Liver (tissue), 3 donors: ENCODE results near the gene CATSPERE.

Experiments used
- CTCF ChIP-seq: fragments of 150-350 bp; IDR thresholded peaks from 2 replicates; pipeline ENCODE4 v1.5.1; 2017; ENCODE audit warnings: improper control_type of control experiment, low read depth, low read length; ENCODE audit not compliant: missing input control
- GABPA ChIP-seq, 2 donors: IDR thresholded peaks in 1 of 2; conservative IDR thresholded peaks in 1 of 2; 2 replicates each; pipeline ENCODE4 v1.6.1; 2016; ENCODE audit warnings: antibody characterized with exemption in 2 of 2, mild to moderate bottlenecking in 1 of 2, moderate library complexity in 1 of 2
- MAX ChIP-seq: IDR thresholded peaks from 2 replicates; pipeline ENCODE4 v1.6.1; 2016; ENCODE audit warnings: antibody characterized with exemption
- RAD21 ChIP-seq, 2 donors: IDR thresholded peaks; 2 replicates each; pipeline ENCODE4 v1.6.1; 2016; ENCODE audit warnings: antibody characterized with exemption in 2 of 2, mild to moderate bottlenecking in 2 of 2
- REST ChIP-seq: IDR thresholded peaks from 2 replicates; pipeline ENCODE4 v1.6.1; 2016; ENCODE audit warnings: antibody characterized with exemption, mild to moderate bottlenecking
- SP1 ChIP-seq: IDR thresholded peaks from 2 replicates; pipeline ENCODE4 v1.6.1; 2018; ENCODE audit warnings: antibody characterized with exemption, mild to moderate bottlenecking
- TAF1 ChIP-seq: conservative IDR thresholded peaks from 2 replicates; pipeline ENCODE4 v1.6.1; 2016; ENCODE audit warnings: antibody characterized with exemption, mild to moderate bottlenecking
- YY1 ChIP-seq: IDR thresholded peaks from 2 replicates; pipeline ENCODE4 v1.6.1; 2016; ENCODE audit warnings: antibody characterized with exemption, mild to moderate bottlenecking
- TF ChIP-seq, protein P1 (sequence below): IDR thresholded peaks from 2 replicates; pipeline ENCODE4 v1.6.1; 2016; ENCODE audit warnings: antibody characterized with exemption
- donor health status: healthy.
- donor health status: healthy.

GRCh38 chr1:244642988-244643387 lies 181.9 kb downstream of the CATSPERE start:
- no peak for TF ChIP-seq CTCF
- TF ChIP-seq, protein P1, sequence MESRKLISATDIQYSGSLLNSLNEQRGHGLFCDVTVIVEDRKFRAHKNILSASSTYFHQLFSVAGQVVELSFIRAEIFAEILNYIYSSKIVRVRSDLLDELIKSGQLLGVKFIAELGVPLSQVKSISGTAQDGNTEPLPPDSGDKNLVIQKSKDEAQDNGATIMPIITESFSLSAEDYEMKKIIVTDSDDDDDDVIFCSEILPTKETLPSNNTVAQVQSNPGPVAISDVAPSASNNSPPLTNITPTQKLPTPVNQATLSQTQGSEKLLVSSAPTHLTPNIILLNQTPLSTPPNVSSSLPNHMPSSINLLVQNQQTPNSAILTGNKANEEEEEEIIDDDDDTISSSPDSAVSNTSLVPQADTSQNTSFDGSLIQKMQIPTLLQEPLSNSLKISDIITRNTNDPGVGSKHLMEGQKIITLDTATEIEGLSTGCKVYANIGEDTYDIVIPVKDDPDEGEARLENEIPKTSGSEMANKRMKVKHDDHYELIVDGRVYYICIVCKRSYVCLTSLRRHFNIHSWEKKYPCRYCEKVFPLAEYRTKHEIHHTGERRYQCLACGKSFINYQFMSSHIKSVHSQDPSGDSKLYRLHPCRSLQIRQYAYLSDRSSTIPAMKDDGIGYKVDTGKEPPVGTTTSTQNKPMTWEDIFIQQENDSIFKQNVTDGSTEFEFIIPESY, result no peak
- TF ChIP-seq GABPA (IDR thresholded peaks at IDR 0.05 in 1 of 2, conservative IDR thresholded peaks at IDR 0.05 in 1 of 2), result no peak
- no peak for TF ChIP-seq YY1
- TF ChIP-seq TAF1, result no peak
- no peak for TF ChIP-seq RAD21 (IDR thresholded peaks at IDR 0.05)
- TF ChIP-seq REST, result no peak
- TF ChIP-seq MAX, result no peak
- TF ChIP-seq SP1, result no peak
